GM21390 (cell line): ENCODE measurements around the gene CRYM.
"Not testable (repeated sequence)": the region's sequence is repeated elsewhere in the genome, so short reads cannot be mapped to it uniquely, and the experiment has no call there.

Experiments used
- ATAC-seq: cut with Tn5 transposase; IDR thresholded peaks from one replicate; pipeline ENCODE4 v1.9.1; 2021; ENCODE audit not compliant: unreplicated experiment

The CRYM gene

GRCh38 chr16:21281698-21282389 is 3.8 kb upstream of the CRYM start:
- ATAC-seq = no peak

GRCh38 chr16:21279501-21279900 is 1.4 kb upstream of the CRYM start:
- ATAC-seq = no peak

DNA sequence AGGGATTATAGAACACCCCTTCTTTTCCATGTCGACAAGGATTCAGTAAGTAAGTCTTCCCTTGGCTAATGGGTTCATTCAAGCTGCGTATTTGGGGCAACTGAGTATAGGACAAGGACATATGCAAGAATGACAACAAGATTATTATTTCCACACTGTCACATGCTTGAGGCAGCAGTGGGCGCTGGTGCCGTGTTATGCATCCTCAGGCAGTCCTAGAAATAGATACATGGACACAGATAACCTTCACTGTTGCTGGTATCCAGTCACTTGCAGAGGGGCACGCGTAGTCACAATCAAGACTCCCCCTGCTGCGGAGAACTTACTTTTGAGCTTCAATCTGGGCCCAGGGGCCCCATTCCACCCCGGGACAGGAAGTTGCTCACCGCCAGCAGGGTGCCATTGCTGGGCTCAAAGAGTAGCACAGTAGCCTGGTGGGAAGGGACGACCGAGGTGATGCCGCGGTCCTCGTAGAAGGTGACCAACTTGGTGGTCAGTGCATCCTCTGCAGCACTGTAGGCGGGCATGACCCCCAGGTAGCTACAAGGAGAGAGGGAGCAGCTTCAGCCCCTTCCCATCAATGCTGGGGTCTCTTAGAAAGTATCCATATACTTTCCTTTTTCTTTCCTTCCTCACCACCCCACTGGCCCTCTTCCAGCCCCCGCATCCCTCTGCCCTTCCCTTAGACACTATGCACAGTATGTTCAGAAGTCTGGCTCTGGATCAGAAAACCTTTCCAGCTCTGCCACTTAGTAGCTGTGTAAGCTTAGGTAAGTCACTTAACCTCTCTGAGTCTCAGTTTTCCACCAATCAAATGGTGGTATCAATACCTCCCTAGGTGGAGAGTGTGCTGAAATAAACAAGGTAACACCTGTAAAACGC is 804 bp downstream of the CRYM start:
- no peak for ATAC-seq

- ATAC-seq = peak; percentile 46
Measured at GRCh38 chr16:21276090-21276489, 2.0 kb downstream of the CRYM start.

GRCh38 chr16:21275529-21275928 is 2.6 kb downstream of the CRYM start:
- no peak for ATAC-seq

DNA sequence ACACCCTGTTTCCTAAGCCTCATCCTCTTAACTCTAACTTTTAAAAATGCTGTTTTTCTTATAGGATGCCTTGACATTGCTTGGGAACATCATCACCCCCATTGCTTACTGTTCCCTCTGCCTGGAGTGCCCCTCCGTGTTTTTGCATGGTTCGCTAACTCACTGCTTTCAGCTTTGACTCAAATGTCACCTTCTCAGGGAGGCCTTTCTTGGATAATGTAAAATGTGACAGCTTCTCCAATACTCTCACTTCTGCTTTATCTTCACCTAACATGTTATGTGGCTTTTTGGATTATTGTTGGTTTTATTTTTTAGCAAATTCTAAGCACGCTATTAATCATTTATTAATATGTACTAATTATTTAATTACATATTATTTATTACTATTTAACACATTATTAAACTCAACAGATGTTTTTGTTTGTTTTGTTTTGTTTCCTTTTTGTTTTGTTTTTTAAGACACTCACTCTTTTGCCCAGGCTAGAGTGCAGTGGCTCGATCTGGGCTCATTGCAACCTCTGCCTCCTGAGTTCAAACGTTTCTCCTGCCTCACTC is 3.8 kb downstream of the CRYM start:
- ATAC-seq = no peak

DNA sequence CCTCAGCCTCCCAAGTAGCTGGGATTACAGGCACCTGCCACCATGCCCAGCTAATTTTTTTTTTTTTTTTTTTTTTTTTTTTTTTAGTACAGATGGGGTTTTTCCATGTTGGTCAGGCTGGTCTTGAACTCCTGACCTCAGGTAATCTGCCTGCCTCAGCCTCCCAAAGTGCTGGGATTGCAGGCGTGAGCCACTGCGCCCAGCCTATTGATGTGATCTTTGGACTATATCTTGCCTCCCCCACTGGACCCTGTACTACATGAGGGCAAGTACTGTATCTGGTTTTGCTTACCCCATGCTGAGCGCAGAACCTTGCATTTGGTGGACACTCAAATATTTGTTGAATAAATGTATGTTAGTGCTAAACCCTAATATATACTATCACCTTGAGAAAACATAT is 5.3 kb downstream of the CRYM start:
- ATAC-seq = not testable (repeated sequence)

GRCh38 chr16:21272253-21272652 is 5.8 kb downstream of the CRYM start:
- ATAC-seq = no peak

DNA sequence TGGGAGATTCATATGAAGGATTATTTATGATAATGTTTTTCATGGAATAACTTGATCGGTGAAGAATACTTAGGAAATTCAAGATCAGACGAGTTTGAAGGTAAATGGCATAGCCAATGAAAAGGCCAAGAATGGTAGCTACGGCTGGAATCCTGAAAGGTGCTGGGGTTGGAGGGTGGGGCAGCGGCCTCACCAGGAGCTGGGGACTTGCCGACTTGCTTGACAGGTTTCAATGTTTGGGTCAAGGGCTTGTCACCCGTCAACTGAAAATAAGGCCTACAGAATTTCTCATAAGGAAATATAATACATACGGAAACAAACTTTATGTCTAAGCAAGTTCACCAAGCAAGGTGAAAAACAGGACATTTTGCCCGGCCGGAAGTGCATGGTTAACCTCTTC is 9.9 kb downstream of the CRYM start:
- no peak for ATAC-seq

GRCh38 chr16:21267298-21267697 is 10.8 kb downstream of the CRYM start:
- ATAC-seq = no peak

- no peak for ATAC-seq
Measured at GRCh38 chr16:21265104-21265837, 12.8 kb downstream of the CRYM start.

DNA sequence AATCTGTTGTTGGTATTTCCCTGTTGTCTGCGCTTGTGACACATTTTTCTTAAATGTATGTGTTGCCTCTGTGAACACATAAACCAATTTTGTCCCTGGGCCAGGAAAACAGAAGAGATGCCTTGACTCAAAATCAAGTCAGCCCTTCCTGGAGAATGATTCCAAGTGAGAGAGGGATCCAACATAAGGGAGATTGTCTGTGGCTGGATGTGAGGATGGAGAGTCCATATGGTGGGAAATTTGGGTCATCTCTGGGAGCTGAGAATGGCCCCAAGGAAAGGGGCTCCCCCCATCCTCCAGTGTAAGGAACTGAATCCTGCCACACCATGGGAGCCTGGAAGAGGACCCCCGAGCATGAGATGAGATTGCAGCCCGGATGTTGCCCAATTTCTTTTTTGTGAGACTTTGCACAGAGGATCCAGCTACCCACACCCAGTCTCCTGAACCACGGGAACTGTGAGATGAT is 13.5 kb downstream of the CRYM start:
- no peak for ATAC-seq

- ATAC-seq = peak; percentile 85
Measured at GRCh38 chr16:21263640-21264570, 14.2 kb downstream of the CRYM start.

GRCh38 chr16:21262779-21263639 is 15.1 kb downstream of the CRYM start:
- no peak for ATAC-seq

DNA sequence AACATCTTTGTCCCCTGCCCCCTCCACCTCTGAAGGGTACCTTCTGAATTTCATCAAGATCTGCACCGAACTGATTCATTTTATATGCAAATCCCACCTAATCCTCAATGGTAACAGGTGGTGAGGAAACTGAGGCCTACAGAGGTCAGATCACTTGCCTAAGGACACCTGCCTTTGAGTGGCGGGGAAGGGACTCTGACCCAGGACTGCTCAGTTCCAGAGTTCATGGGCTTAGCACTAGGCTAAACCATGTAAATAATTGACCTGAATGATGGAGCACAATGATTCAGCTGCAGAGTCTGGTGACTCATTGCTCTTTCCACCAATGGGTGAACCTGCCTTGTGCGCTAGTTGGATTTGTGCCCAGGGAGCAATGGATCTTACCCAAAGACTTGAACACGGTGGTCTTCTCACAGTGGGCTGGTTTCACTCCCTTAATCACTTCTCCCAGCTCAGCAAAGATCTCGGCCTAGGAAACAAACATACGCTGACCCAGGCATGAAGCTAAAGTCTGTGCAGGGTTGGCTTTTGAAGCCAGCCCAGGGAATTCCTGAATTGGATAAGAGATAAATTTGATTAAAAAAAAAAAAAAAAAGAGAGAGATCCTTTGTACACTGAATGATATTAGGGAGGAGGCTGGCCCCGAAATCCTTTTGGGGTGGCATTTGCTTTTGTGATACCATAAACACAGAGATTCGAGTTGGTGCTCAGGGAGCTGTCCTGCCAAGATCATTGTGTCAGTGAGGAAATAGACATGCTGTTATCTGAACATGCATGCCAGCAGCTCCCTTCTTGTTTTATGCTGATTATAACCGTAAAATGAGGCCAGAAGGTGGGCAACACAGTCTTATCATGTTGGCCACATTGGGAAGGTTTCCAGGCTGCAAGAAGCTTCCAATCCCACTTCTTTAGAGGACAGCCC is 17.0 kb downstream of the CRYM start:
- ATAC-seq = no peak

GRCh38 chr16:21257284-21257683 is 20.8 kb downstream of the CRYM start:
- ATAC-seq = no peak

- ATAC-seq = no peak
Measured at GRCh38 chr16:21256636-21257035, 21.5 kb downstream of the CRYM start.

GRCh38 chr16:21253470-21253869 is 24.6 kb downstream of the CRYM start:
- no peak for ATAC-seq
